B cell (primary cell): ENCODE data around the gene ADAD1. TPM values are rescaled to one million over a fixed set of nuclear protein-coding genes. Genes with fewer than 3 reads are reported as not detected.

Source experiments
- ATAC-seq: fragments of 200-7000 bp; cut with Tn5 transposase; one replicate; pipeline ENCODE4 v1.10.0; 2021; ENCODE audit warnings: low read depth, mild to moderate bottlenecking, moderate number of reproducible peaks, moderate library complexity
- CTCF ChIA-PET: fragments of 350-600 bp; sonication (Branson Sonifier 250); formaldehyde crosslinking; loops from one replicate; lab custom pipeline; 2021; ENCODE audit warnings: antibody characterized with exemption, inconsistent platforms; lab: Charles Lee
- POLR2A ChIA-PET: fragments of 350-600 bp; sonication (Branson Sonifier 250); formaldehyde crosslinking; loops from one replicate; lab custom pipeline; 2021; ENCODE audit warnings: antibody characterized with exemption; lab: Charles Lee
- DNase-seq: peaks from one replicate; pipeline ENCODE4 v3.0.0; 2013
- H2AFZ ChIP-seq: 2 replicates; pipeline ENCODE4 v1.6.1; 2012; ENCODE audit warnings: mild to moderate bottlenecking, low read depth, low read length; ENCODE audit not compliant: insufficient read depth, poor library complexity, severe bottlenecking
- H3K27ac ChIP-seq, 2 donors: 1 replicate in 1 of 2; 2 replicates in 1 of 2; pipeline ENCODE4 v1.5.1; 2012 to 2013; ENCODE audit warnings: low read length in 2 of 2, mild to moderate bottlenecking in 2 of 2, moderate library complexity in 1 of 2
- H3K27me3 ChIP-seq, 4 experiments: fragments of 200-600 bp in 1 of 4; sonication (generic) in 1 of 4; replicated peaks in 1 of 4; 1 replicate in 2 of 4; 2 replicates in 2 of 4; pipeline versions ENCODE4 v1.6.1 to v1.7.0; 2013 to 2016; ENCODE audit warnings: low read length in 3 of 4, mild to moderate bottlenecking in 2 of 4, mixed read lengths in 1 of 4, moderate library complexity in 1 of 4; ENCODE audit not compliant: insufficient read depth in 4 of 4, control insufficient read depth in 3 of 4; ENCODE audit errors: control extremely low read depth in 1 of 4
- H3K36me3 ChIP-seq, 2 experiments: replicated peaks in 1 of 2; 1 replicate in 1 of 2; 2 replicates in 1 of 2; pipeline versions ENCODE4 v1.6.1 to v1.7.1; 2013; ENCODE audit warnings: low read length in 1 of 2; ENCODE audit not compliant: insufficient read depth in 2 of 2, control insufficient read depth in 1 of 2; ENCODE audit errors: control extremely low read depth in 1 of 2, extremely low read depth in 1 of 2
- H3K4me1 ChIP-seq, 2 donors: fragments of 200-600 bp in 1 of 2; sonication (generic) in 1 of 2; 1 replicate in 1 of 2; 2 replicates in 1 of 2; pipeline versions ENCODE4 v1.5.1 to v1.6.1; 2013 to 2017; ENCODE audit warnings: low read length in 2 of 2; ENCODE audit not compliant: control insufficient read depth in 2 of 2, insufficient read depth in 2 of 2
- H3K4me2 ChIP-seq: replicated peaks from 2 replicates; pipeline ENCODE3; 2012; ENCODE audit warnings: mild to moderate bottlenecking, low read depth, low read length; ENCODE audit not compliant: poor library complexity, severe bottlenecking
- H3K4me3 ChIP-seq, 5 experiments: fragments of 200-600 bp in 1 of 5; sonication (generic) in 1 of 5; 1 replicate in 3 of 5; 2 replicates in 2 of 5; pipeline versions ENCODE4 v1.5.1 to v1.7.0; 2011 to 2016; ENCODE audit warnings: low read length in 4 of 5, mild to moderate bottlenecking in 4 of 5, low read depth in 2 of 5, control low read depth in 1 of 5, moderate library complexity in 1 of 5; ENCODE audit not compliant: insufficient read depth in 1 of 5; ENCODE audit errors: control extremely low read depth in 1 of 5, extremely low read depth in 1 of 5
- H3K79me2 ChIP-seq: fragments of 200-600 bp; sonication (generic); one replicate; pipeline ENCODE4 v1.6.0; 2016; ENCODE audit warnings: low read length; ENCODE audit not compliant: control insufficient read depth, insufficient read depth
- H3K9ac ChIP-seq: fragments of 200-600 bp; sonication (generic); 2 replicates; pipeline ENCODE4 v1.6.1; 2017; ENCODE audit warnings: mild to moderate bottlenecking, low read length, moderate library complexity
- H3K9me3 ChIP-seq, 3 donors: one replicate each; pipeline versions ENCODE4 v1.6.1 to v1.7.1; 2013; ENCODE audit warnings: low read length in 2 of 3; ENCODE audit not compliant: control insufficient read depth in 2 of 3, insufficient read depth in 1 of 3; ENCODE audit errors: control extremely low read depth in 1 of 3
- H4K20me1 ChIP-seq: 2 replicates; pipeline ENCODE4 v1.6.0; 2012; ENCODE audit warnings: mild to moderate bottlenecking, low read length; ENCODE audit not compliant: insufficient read depth, control insufficient read depth, poor library complexity, severe bottlenecking
- H3K27ac Mint-ChIP-seq: one replicate; pipeline ENCODE4 v1.8.0; 2021; ENCODE audit warnings: mixed read lengths
- H3K27me3 Mint-ChIP-seq: one replicate; pipeline ENCODE4 v1.8.0; 2021; ENCODE audit warnings: mixed read lengths
- H3K4me1 Mint-ChIP-seq: one replicate; pipeline ENCODE4 v1.8.0; 2021; ENCODE audit warnings: mixed read lengths
- H3K4me3 Mint-ChIP-seq: one replicate; pipeline ENCODE4 v1.8.0; 2021; ENCODE audit warnings: mixed read lengths
- H3K9me3 Mint-ChIP-seq: one replicate; pipeline ENCODE4 v1.8.0; 2022; ENCODE audit warnings: mixed read lengths; ENCODE audit not compliant: insufficient read depth
- EZH2 ChIP-seq: IDR thresholded peaks from 2 replicates; pipeline ENCODE4 v1.6.1; 2012; ENCODE audit warnings: borderline replicate concordance, low read depth, mild to moderate bottlenecking, moderate library complexity, low read length; ENCODE audit not compliant: insufficient read depth, poor library complexity, severe bottlenecking
- WGBS: methylation state at CpG from one replicate; pipeline ENCODE4 v1.1.5; 2013; ENCODE audit warnings: missing lambda C conversion rate; ENCODE audit not compliant: insufficient coverage; 5-methylcytosine and 5-hydroxymethylcytosine counted together
- intact Hi-C: fragments of 100-400 bp; cut with micrococcal nuclease; formaldehyde crosslinking; loops from one replicate; pipeline ENCODE4 v1.10.0; 2022
- polyA plus RNA-seq: library from polyadenylated mRNA; depleted of rRNA; stranded (reverse); fragments of >200 nt; gene quantifications from 2 replicates; pipeline ENCODE4 v1.2.3, GENCODE V29; 2012
- total RNA-seq, 2 donors: library from RNA; stranded (reverse); fragments of 120-200 nt in 1 of 2; gene quantifications; 1 replicate in 1 of 2; 2 replicates in 1 of 2; pipeline versions ENCODE4 v1.2.3 to v1.2.4, GENCODE V29; 2013 to 2022
- TF ChIP-seq, protein P1 (sequence below): fragments of 200-600 bp; IDR thresholded peaks from one replicate; pipeline ENCODE4 v1.8.0; 2022; ENCODE audit warnings: antibody characterized with exemption, mild to moderate bottlenecking

Gene ADAD1
- total and polyA plus RNA-seq, 2 donors (not counting 1 experiment from before 2014, with no cell fraction given) = not detected

DNA sequence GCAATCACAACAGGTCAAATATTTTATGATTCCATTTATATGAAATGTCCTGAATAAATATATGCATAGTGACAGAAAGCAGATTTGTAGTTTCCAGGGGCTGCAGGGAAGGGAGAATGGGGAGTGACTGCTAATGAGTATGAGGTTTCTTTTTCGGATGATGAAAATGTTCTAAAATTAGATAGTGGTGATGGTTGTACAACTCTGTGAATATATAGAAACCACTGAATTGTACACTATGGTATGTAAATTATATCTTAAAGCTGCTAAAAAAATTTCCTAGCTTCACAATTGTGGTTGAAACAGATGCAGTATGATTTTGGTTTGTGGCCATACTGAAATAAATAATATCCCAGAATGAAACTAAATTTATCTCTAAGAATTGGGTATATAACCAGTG lies 90.6 kb downstream of the ADAD1 start:
- Histone ChIP-seq H3K27ac (no peak overlapping the region), H3K36me3 (no peaks in the 10 kb centered on the region), H3K9ac (no peak overlapping the region), H3K4me2 (no peak overlapping the region), H3K27me3 (no peaks in the 10 kb centered on the region), H4K20me1 (no peaks in the 10 kb centered on the region), H3K4me1 (no peaks in the 10 kb centered on the region), H3K79me2 (no peaks in the 10 kb centered on the region), H3K9me3 (peaks cover 0 to 2% (median 0%) of the 10 kb centered on the region in 3 donors), H2AFZ (no peak overlapping the region), H3K4me3 (no peak overlapping the region)
- Mint-ChIP-seq H3K27ac (no peak overlapping the region), H3K4me1 (no peaks in the 10 kb centered on the region), H3K4me3 (no peak overlapping the region), H3K9me3 (peaks cover 8% of the 10 kb centered on the region), H3K27me3 (no peaks in the 10 kb centered on the region)
- CTCF ChIA-PET = no interaction called here
- POLR2A ChIA-PET = no interaction called here
- 50% methylated on average over 1 of the region's 1 CpG for WGBS
- intact Hi-C loops = no loop called here
- TF ChIP-seq EZH2 = no peak
- TF ChIP-seq, protein P1, sequence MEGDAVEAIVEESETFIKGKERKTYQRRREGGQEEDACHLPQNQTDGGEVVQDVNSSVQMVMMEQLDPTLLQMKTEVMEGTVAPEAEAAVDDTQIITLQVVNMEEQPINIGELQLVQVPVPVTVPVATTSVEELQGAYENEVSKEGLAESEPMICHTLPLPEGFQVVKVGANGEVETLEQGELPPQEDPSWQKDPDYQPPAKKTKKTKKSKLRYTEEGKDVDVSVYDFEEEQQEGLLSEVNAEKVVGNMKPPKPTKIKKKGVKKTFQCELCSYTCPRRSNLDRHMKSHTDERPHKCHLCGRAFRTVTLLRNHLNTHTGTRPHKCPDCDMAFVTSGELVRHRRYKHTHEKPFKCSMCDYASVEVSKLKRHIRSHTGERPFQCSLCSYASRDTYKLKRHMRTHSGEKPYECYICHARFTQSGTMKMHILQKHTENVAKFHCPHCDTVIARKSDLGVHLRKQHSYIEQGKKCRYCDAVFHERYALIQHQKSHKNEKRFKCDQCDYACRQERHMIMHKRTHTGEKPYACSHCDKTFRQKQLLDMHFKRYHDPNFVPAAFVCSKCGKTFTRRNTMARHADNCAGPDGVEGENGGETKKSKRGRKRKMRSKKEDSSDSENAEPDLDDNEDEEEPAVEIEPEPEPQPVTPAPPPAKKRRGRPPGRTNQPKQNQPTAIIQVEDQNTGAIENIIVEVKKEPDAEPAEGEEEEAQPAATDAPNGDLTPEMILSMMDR = no peak
- DNase-seq (no peak), ATAC-seq (no peak)

DNA sequence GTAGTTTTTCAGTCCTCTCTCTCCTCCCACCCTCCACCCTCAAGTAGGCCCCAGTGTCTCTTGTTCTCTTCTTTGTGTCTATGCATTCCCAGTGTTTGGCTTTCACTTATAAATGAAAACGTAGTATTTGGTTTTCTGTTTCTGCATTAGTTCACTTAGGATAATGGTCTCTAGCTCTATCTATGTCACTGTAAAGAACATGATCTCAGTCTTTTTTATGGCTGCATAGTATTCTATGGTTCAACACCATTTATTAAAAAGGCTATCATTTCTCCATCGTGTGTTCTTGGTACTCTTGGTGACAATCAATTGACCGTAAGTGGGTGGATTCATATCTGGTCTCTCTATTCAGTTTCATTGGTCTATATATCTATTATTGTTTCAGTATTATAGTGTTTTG lies 96.4 kb downstream of the ADAD1 start:
- no peak for ATAC-seq
- POLR2A ChIA-PET = no interaction called here
- CTCF ChIA-PET = no interaction called here

More for the DNA sequence above, 96.4 kb downstream of the ADAD1 start:
- Histone ChIP-seq H3K4me1 (no peaks in the 10 kb centered on the region), H3K9me3 (peaks cover 0 to 2% (median 0%) of the 10 kb centered on the region in 3 donors), H3K4me2 (no peak overlapping the region), H3K9ac (no peak overlapping the region), H4K20me1 (no peaks in the 10 kb centered on the region), H3K27ac (no peak overlapping the region), H2AFZ (no peak overlapping the region), H3K27me3 (no peaks in the 10 kb centered on the region), H3K79me2 (no peaks in the 10 kb centered on the region), H3K4me3 (no peak overlapping the region), H3K36me3 (no peaks in the 10 kb centered on the region)
- H3K4me1 Mint-ChIP-seq = no peaks in the 10 kb centered on the region
- peaks cover 8% of the 10 kb centered on the region for H3K9me3 Mint-ChIP-seq
- no CpG with 5 or more reads among the region's 3 CpGs for WGBS
- H3K27ac Mint-ChIP-seq = no peak overlapping the region
- DNase-seq = no peak
- no peak for TF ChIP-seq EZH2
- TF ChIP-seq, protein P1 = no peak
- intact Hi-C loops = no loop called here
- peaks cover 8% of the 10 kb centered on the region for H3K27me3 Mint-ChIP-seq
- no peak overlapping the region for H3K4me3 Mint-ChIP-seq
